PC-9 (cell line): ENCODE results near the gene CHST11. TPM values are rescaled to one million over a fixed set of nuclear protein-coding genes. Genes with fewer than 3 reads are reported as not detected.

Experiments used
- BruUV-seq: library from RNA; stranded (reverse); fragments of 400-500 nt; replicated peaks from 2 replicates; lab custom pipeline; 2021; lab: Mats Ljungman, UMichigan
- CTCF ChIA-PET: fragments of 300-600 bp; sonication (Branson Sonifier 250); formaldehyde crosslinking; loops from one replicate; lab custom pipeline; 2022; ENCODE audit warnings: antibody characterized with exemption; lab: Charles Lee
- POLR2A ChIA-PET: fragments of 300-600 bp; sonication (Branson Sonifier 250); formaldehyde crosslinking; loops from one replicate; lab custom pipeline; 2022; ENCODE audit warnings: antibody characterized with exemption; ENCODE audit not compliant: unreplicated experiment; lab: Charles Lee
- DNase-seq, 2 experiments: peaks; one replicate each; pipeline versions ENCODE4 v3.0.0 to v3.0.0-alpha.2; 2015 to 2022; ENCODE audit warnings: mixed read lengths in 1 of 2
- H2AFZ ChIP-seq: fragments of 200-600 bp; sonication (generic); 2 replicates; pipeline ENCODE4 v1.8.1; 2017; ENCODE audit warnings: antibody characterized with exemption
- H3F3A ChIP-seq: fragments of 200-600 bp; sonication (generic); 2 replicates; pipeline ENCODE4 v1.8.1; 2017; ENCODE audit warnings: antibody characterized with exemption, mild to moderate bottlenecking, low read depth; ENCODE audit not compliant: insufficient read depth
- H3K27ac ChIP-seq: fragments of 200-600 bp; sonication (generic); 2 replicates; pipeline ENCODE4 v1.6.1; 2016; ENCODE audit warnings: mixed run types
- H3K27me3 ChIP-seq: fragments of 200-600 bp; sonication (generic); 2 replicates; pipeline ENCODE4 v1.6.1; 2016; ENCODE audit warnings: low read depth, mixed run types; ENCODE audit not compliant: insufficient read depth
- H3K36me3 ChIP-seq: fragments of 200-600 bp; sonication (generic); 2 replicates; pipeline ENCODE4 v1.6.1; 2016; ENCODE audit warnings: low read depth, mixed run types
- H3K4me1 ChIP-seq: fragments of 200-600 bp; sonication (generic); replicated peaks from 2 replicates; pipeline ENCODE4 v1.6.1; 2016; ENCODE audit warnings: mixed run types; ENCODE audit not compliant: insufficient read depth
- H3K4me2 ChIP-seq: fragments of 200-600 bp; sonication (generic); 2 replicates; pipeline ENCODE4 v1.6.1; 2017; ENCODE audit warnings: mixed run types
- H3K4me3 ChIP-seq: fragments of 200-600 bp; sonication (generic); 2 replicates; pipeline ENCODE4 v1.6.1; 2016; ENCODE audit warnings: mixed run types
- H3K79me2 ChIP-seq: fragments of 200-600 bp; sonication (generic); 2 replicates; pipeline ENCODE4 v1.6.1; 2017; ENCODE audit warnings: low read depth, mixed run types
- H3K9me2 ChIP-seq: fragments of 200-600 bp; sonication (generic); 2 replicates; pipeline ENCODE4 v1.8.1; 2017; ENCODE audit warnings: mild to moderate bottlenecking; ENCODE audit not compliant: insufficient read depth
- H3K9me3 ChIP-seq: fragments of 200-600 bp; sonication (generic); 2 replicates; pipeline ENCODE4 v1.8.1; 2016; ENCODE audit warnings: low read depth; ENCODE audit not compliant: insufficient read depth
- H4K20me1 ChIP-seq: fragments of 200-600 bp; sonication (generic); 2 replicates; pipeline ENCODE4 v1.8.1; 2017; ENCODE audit not compliant: insufficient read depth
- EZH2 ChIP-seq: fragments of 200-600 bp; sonication (generic); IDR thresholded peaks from 2 replicates; pipeline ENCODE4 v1.8.0; 2017; ENCODE audit warnings: antibody characterized with exemption, low read depth
- intact Hi-C: fragments of 100-400 bp; cut with micrococcal nuclease; formaldehyde crosslinking; loops from one replicate; pipeline ENCODE4 v1.10.0; 2022; ENCODE audit not compliant: unreplicated experiment
- total RNA-seq: library from RNA; stranded (reverse); gene quantifications from 2 replicates; pipeline ENCODE4 v1.2.3, GENCODE V29; 2021
- TF ChIP-seq, protein P1 (sequence below): fragments of 200-600 bp; sonication (generic); conservative IDR thresholded peaks from 2 replicates; pipeline ENCODE4 v1.6.1; 2017; ENCODE audit warnings: mixed run types, antibody characterized with exemption, mild to moderate bottlenecking, moderate library complexity

CHST11 gene
- total RNA-seq, 1 experiment from 2014 or later, result 39.9 TPM

DNA sequence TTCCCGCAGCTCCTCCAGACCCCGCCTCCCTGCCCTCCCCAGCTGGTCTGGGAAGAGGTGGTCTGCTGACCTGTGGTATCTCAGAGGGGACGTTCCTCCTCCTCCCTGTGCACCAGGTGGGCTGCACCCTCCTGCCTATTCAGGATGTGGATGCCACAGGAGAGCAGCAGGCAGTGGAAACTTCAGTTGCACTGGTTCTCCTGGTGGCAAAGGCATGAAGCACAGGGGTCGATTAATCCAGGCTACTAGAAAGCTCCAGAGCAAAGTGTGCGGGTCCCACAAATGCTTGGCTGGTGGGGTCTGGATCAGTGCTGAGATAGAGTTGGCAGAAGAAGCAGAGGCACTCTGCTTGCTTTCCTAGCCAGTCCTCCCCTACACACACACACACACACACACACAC, 304.3 kb downstream of the CHST11 start:
- Histone ChIP-seq H3K36me3 (peaks cover 11% of the 10 kb centered on the region), H3K4me3 (no peak overlapping the region), H3K79me2 (peaks cover 13% of the 10 kb centered on the region; the same call in 1 of the 2 replicates), H3K4me1 (no peaks in the 10 kb centered on the region; the same call in 1 of the 2 replicates), H3K27ac (no peak overlapping the region), H3K27me3 (no peaks in the 10 kb centered on the region), H4K20me1 (no peaks in the 10 kb centered on the region; the same call in none of the 2 replicates), H3K4me2 (no peak overlapping the region), H3F3A (peaks cover 13% of the 10 kb centered on the region; the same call in 1 of the 2 replicates), H3K9me3 (no peaks in the 10 kb centered on the region), H2AFZ (no peak overlapping the region), H3K9me2 (no peaks in the 10 kb centered on the region)
- BruUV-seq, result no TSS peak
- CTCF ChIA-PET, result no interaction called here
- POLR2A ChIA-PET, result no interaction called here
- intact Hi-C loops, result no loop called here
- no peak for DNase-seq
- no peak for TF ChIP-seq EZH2
- TF ChIP-seq, protein P1, sequence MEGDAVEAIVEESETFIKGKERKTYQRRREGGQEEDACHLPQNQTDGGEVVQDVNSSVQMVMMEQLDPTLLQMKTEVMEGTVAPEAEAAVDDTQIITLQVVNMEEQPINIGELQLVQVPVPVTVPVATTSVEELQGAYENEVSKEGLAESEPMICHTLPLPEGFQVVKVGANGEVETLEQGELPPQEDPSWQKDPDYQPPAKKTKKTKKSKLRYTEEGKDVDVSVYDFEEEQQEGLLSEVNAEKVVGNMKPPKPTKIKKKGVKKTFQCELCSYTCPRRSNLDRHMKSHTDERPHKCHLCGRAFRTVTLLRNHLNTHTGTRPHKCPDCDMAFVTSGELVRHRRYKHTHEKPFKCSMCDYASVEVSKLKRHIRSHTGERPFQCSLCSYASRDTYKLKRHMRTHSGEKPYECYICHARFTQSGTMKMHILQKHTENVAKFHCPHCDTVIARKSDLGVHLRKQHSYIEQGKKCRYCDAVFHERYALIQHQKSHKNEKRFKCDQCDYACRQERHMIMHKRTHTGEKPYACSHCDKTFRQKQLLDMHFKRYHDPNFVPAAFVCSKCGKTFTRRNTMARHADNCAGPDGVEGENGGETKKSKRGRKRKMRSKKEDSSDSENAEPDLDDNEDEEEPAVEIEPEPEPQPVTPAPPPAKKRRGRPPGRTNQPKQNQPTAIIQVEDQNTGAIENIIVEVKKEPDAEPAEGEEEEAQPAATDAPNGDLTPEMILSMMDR, result no peak

DNA sequence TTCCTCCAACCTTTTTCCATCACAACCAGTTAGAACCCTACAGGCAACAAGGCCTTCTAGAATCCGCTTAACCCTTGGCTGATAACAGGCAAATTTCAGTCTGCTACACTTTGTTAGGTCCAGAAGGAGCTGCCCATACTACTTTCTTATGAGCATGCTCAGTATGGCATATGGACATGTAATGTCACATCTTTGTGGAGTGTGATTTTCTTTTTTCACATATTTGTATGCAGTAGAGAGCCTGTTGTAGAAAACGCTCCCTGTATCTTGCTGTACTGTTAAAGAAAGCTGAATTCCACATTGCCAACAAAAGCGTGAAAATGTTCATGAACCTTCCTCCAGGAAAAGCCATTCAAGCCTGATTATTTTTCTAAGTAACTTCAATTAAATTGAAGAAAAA, 304.9 kb downstream of the CHST11 start:
- POLR2A ChIA-PET, result no interaction called here
- intact Hi-C loops, result no loop called here
- no TSS peak for BruUV-seq
- H3K79me2 ChIP-seq, result peaks cover 11% of the 10 kb centered on the region; the same call in 1 of the 2 replicates
- H4K20me1 ChIP-seq, result no peaks in the 10 kb centered on the region; the same call in none of the 2 replicates
- CTCF ChIA-PET, result no interaction called here
- peaks cover 15% of the 10 kb centered on the region; the same call in 1 of the 2 replicates for H3F3A ChIP-seq
- no peak for DNase-seq
- H3K4me2 ChIP-seq, result no peak overlapping the region
- TF ChIP-seq EZH2, result no peak
- TF ChIP-seq, protein P1, result no peak
- no peak overlapping the region for H3K4me3 ChIP-seq
- no peaks in the 10 kb centered on the region for H3K27me3 ChIP-seq
- H3K4me1 ChIP-seq, result no peaks in the 10 kb centered on the region; the same call in 1 of the 2 replicates
- H2AFZ ChIP-seq, result no peak overlapping the region
- H3K36me3 ChIP-seq, result peaks cover 11% of the 10 kb centered on the region
- no peaks in the 10 kb centered on the region for H3K9me2 ChIP-seq
- H3K9me3 ChIP-seq, result no peaks in the 10 kb centered on the region
- H3K27ac ChIP-seq, result no peak overlapping the region

DNA sequence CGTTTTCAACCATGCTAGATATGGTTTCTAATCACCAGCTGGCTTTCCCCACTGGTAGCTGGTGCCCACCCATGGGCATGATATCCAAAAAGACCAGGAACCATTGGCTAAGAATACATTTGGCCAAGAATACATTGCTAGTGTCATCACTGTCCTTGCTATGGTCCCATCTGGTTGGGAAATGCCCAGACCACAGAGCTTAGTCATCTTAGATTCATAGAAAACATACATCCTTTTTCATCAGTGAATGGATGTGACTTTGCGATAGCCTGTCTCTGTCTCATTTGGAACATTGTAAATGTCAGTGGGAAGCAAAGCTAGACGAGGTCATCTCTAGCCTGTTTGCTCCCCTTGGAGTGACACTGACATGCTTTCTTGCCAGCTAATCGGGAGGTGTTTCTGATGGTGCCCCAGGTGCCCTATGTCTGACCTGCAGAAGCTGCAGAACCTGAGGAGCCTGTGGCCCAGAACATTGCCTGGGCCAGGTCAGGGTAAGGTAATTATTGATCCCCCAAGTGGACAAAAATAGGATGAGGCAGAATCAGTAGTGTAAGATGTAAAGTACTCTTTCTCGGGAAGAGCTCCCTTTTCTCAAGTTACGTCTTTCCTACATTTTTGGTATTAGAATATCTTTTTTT, 306.5 kb downstream of the CHST11 start:
- CTCF ChIA-PET, result no interaction called here

More for the DNA sequence above, 306.5 kb downstream of the CHST11 start:
- TF ChIP-seq, protein P1, result no peak
- no peak for TF ChIP-seq EZH2
- Histone ChIP-seq H3K9me3 (no peaks in the 10 kb centered on the region), H3K36me3 (peaks cover 2% of the 10 kb centered on the region), H3K27me3 (no peaks in the 10 kb centered on the region), H3K4me3 (no peak overlapping the region), H2AFZ (no peak overlapping the region), H3K4me1 (no peaks in the 10 kb centered on the region; the same call in 1 of the 2 replicates), H3F3A (peaks cover 31% of the 10 kb centered on the region; the same call in 1 of the 2 replicates), H3K79me2 (0 out of 2 replicates have a peak, but pooled peaks cover 2% of the 10 kb centered on the region), H4K20me1 (no peaks in the 10 kb centered on the region; the same call in none of the 2 replicates), H3K27ac (no peak overlapping the region), H3K4me2 (no peak overlapping the region), H3K9me2 (no peaks in the 10 kb centered on the region)
- POLR2A ChIA-PET, result interaction anchor here (0.6 kb wide), 1 partner anchor 14 kb away, joined by 6 read pairs; no protein-coding TSS in a partner anchor
- BruUV-seq, result no TSS peak
- peak in 1 of 2 experiments; percentile 38 for DNase-seq
- intact Hi-C loops, result no loop called here
